Bronchial epithelial cell (primary cell): ENCODE results near the gene CENPVL2. TPM values are rescaled to one million over a fixed set of nuclear protein-coding genes. Genes with fewer than 3 reads are reported as not detected.
A peak's percentile ranks its signal among the peaks of the same experiment; 100 is the strongest.
"Not testable (repeated sequence)": the region's sequence is repeated elsewhere in the genome, so short reads cannot be mapped to it uniquely, and the experiment has no call there.

Experiments
- DNase-seq: peaks from one replicate; pipeline ENCODE4 v3.0.0-alpha.2; 2010; ENCODE audit warnings: low read depth
- FAIRE-seq: peaks from 2 replicates; lab custom pipeline; 2011; peaks lifted over from hg19 to GRCh38; lab: Jason Lieb, UNC
- H3K27me3 ChIP-seq: 2 replicates; pipeline ENCODE4 v1.5.1; 2011; ENCODE audit warnings: low read length; ENCODE audit not compliant: control insufficient read depth, insufficient read depth
- H3K36me3 ChIP-seq: 2 replicates; pipeline ENCODE4 v1.5.1; 2011; ENCODE audit warnings: low read length; ENCODE audit not compliant: control insufficient read depth, insufficient read depth
- H3K4me3 ChIP-seq: 2 replicates; pipeline ENCODE4 v1.5.1; 2011; ENCODE audit warnings: mild to moderate bottlenecking, low read depth, low read length, control low read depth
- CTCF ChIP-seq: IDR thresholded peaks from 2 replicates; pipeline ENCODE4 v1.5.1; 2011; ENCODE audit warnings: mild to moderate bottlenecking, moderate library complexity, low read length, control low read depth, inconsistent platforms; ENCODE audit not compliant: insufficient read depth, severe bottlenecking
- total RNA-seq: library from RNA; depleted of rRNA; stranded (reverse); fragments of >200 nt; gene quantifications from 2 replicates; pipeline ENCODE4 v1.2.1, GENCODE V29; 2014

CENPVL2 gene
- total RNA-seq, 1 donor from 2014 or later: not detected

- DNase-seq (no peak), FAIRE-seq (no peak)
- Histone ChIP-seq H3K36me3 (no peaks in the 10 kb centered on the region), H3K27me3 (no peaks in the 10 kb centered on the region), H3K4me3 (no peak overlapping the region)
- no peak for TF ChIP-seq CTCF
These were observed 16.6 kb downstream of the CENPVL2 start for GRCh38 chrX:51665981-51666380.

DNA sequence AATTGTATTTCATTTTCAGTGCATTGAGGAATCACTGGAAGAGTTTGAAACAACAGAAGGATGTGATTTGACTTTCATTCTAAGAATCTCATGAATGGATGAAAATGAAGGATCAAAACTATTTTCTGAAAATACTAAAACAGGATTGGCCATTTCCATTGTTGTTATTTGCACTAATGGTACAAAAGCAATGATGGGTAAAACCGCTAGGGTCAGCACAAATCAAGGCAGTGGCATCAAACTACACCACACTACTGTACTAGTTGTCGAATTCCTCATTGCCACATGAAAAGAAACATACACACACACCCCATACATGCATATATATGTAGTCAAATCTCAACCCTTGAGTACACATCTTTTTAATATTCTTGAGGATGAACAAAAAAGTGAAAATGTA is 39.3 kb downstream of the CENPVL2 start:
- FAIRE-seq: no peak
- no peaks in the 10 kb centered on the region for H3K36me3 ChIP-seq
- H3K4me3 ChIP-seq: no peak overlapping the region
- no peak for TF ChIP-seq CTCF
- no peak for DNase-seq
- H3K27me3 ChIP-seq: no peaks in the 10 kb centered on the region

DNA sequence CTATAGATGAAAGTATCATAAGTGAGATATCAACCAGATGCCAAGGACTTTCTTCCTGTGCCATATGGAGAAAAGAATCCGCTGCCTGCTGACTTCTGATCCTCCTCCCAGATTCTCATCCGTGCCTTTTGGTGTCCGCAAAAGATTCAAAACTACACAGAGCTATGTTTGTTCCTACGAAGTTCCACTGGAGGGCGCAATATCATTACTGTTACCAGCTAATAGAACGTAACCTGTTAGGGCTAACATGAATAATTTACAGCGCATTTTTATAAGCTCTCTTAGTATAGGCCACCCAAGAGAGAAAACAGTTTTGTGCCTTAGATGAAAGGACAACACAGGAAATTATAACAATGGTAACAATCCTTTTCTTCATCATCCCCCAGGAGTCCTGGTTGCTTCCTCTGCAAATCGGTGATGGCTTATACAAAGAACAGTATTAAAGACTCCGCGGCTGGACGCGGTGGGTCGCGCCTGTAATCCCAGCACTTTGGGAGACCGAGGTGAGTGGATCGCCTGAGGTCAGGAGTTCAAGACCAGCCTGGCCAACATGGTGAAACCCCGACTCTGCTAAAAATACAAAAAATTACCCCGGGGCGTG is 41.1 kb downstream of the CENPVL2 start:
- no peak overlapping the region for H3K4me3 ChIP-seq
- peak; percentile 34 for DNase-seq

DNA sequence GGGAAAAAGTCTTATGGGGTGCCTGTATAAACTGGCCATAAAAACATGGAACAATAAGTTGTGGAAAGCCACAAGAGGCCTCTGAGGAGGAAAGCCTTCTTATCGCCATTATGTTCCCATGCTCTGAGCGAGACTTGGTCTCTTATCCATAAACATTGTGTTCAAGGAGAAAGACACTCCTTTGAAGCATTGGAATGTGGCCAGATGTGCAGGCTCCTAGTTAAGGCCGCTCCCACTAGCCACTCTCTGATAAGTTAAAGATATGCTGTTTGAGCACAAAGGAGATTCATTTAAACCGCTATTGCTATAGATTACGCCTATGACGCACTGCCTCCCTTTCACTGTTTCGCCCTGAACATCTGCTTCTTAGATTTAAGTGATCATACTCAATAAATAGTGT is 46.1 kb downstream of the CENPVL2 start:
- not testable (repeated sequence) for H3K4me3 ChIP-seq, DNase-seq, FAIRE-seq, H3K36me3 ChIP-seq, H3K27me3 ChIP-seq

More for the DNA sequence above, 41.1 kb downstream of the CENPVL2 start:
- H3K36me3 ChIP-seq: no peaks in the 10 kb centered on the region
- no peaks in the 10 kb centered on the region for H3K27me3 ChIP-seq
- no peak for FAIRE-seq
- peak; percentile 37 for TF ChIP-seq CTCF

Other genes with a start within 250 kb of the CENPVL2 start
- gene NUDT11, start 186.2 kb downstream of the CENPVL2 start, total RNA-seq: 6.1 and 7.4 TPM in 2 replicates
- gene CENPVL3, start 63.9 kb downstream of the CENPVL2 start, total RNA-seq: not detected in 2 replicates
- not detected in 2 replicates for gene CENPVL1, start 27.7 kb upstream of the CENPVL2 start, total RNA-seq
- 1.3 and 1.4 TPM in 2 replicates for gene GSPT2, start 60.6 kb upstream of the CENPVL2 start, total RNA-seq
- gene MAGED1, start 210.8 kb upstream of the CENPVL2 start, total RNA-seq: 10.2 and 11.6 TPM in 2 replicates